ENCODE measurements around the gene MED26.

DNA sequence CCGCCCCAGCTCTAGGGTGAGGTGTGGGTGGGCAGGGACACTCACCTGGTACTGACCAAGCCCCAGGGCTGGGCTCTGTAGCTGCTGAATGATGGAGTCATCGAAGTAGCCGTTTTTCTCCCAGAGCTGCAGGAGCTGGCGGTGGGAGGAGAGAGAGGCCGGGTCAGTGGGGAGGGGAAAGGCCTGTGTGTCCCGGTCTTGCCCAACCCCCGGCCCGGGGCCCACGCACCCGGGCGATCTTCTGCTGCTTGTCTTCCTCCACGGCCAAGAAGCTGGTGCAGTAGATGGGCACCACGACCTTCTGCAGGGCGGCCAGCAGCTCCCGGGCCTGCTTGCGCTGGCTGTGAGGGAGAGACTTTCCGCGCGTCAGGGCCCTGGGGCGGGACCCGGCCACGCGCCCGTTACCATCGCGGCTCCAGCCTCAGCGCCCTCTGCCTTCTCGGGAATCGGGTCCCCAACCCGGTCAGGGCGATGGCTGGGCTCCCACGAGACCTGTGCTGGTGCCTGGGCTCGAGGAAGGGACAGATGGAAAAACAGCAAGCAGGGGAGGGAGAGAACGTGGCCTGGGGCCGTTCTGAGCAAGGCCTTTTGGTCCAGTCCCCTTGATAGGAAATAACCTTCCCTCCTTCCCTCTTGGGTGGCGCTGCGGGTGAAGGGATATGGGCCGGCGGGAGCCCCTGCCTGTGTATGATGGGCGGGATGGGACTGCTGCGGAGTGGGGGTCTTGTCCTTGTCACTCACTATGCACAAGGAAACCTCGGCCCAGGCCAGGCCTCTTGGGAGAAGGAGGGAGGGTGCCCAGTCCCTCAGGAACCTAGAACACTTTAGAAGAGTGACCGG is 97.2 kb downstream of the MED26 start:
- TF ChIP-seq, protein P1, sequence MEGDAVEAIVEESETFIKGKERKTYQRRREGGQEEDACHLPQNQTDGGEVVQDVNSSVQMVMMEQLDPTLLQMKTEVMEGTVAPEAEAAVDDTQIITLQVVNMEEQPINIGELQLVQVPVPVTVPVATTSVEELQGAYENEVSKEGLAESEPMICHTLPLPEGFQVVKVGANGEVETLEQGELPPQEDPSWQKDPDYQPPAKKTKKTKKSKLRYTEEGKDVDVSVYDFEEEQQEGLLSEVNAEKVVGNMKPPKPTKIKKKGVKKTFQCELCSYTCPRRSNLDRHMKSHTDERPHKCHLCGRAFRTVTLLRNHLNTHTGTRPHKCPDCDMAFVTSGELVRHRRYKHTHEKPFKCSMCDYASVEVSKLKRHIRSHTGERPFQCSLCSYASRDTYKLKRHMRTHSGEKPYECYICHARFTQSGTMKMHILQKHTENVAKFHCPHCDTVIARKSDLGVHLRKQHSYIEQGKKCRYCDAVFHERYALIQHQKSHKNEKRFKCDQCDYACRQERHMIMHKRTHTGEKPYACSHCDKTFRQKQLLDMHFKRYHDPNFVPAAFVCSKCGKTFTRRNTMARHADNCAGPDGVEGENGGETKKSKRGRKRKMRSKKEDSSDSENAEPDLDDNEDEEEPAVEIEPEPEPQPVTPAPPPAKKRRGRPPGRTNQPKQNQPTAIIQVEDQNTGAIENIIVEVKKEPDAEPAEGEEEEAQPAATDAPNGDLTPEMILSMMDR (IDR thresholded peaks at IDR 0.05; ENCODE audit: poor library complexity), result no peak
- TF ChIP-seq EZH2phosphoT487 (IDR thresholded peaks at IDR 0.05; ENCODE audit: low read depth, severe bottlenecking, unreplicated experiment), result no peak

All from hepatocyte (in vitro differentiated cells).